Measurements from ENCODE around the gene ESR2.
A peak's percentile ranks its signal among the peaks of the same experiment; 100 is the strongest.

The ESR2 gene

GRCh38 chr14:64112867-64113678 lies 181.1 kb downstream of the ESR2 start:
- no peaks in the 10 kb centered on the region for H3K9me3 ChIP-seq (ENCODE audit: control insufficient read depth in 5 of 5, low read length in 5 of 5)
- H3K4me3 ChIP-seq (ENCODE audit: low read depth in 1 of 5, low read length in 5 of 5) = peak overlapping the region in 3 of 5 donors; percentile 25 to 51 (median 40)
- peak overlapping the region; percentile 75 for H3K27ac ChIP-seq (ENCODE audit: low read depth, low read length)
- peak overlapping the region in 1 of 5 donors; percentile 59 for H3K9ac ChIP-seq (ENCODE audit: low read length in 5 of 5)
- peaks cover 0 to 37% (median 19%) of the 10 kb centered on the region in 5 donors for H3K4me1 ChIP-seq (ENCODE audit: control insufficient read depth in 5 of 5, insufficient read depth in 5 of 5, low read length in 5 of 5)
- peaks cover 0 to 39% (median 20%) of the 10 kb centered on the region in 5 donors for H3K36me3 ChIP-seq (ENCODE audit: control insufficient read depth in 5 of 5, insufficient read depth in 5 of 5, low read length in 5 of 5)
- H3K27me3 ChIP-seq (ENCODE audit: control insufficient read depth in 5 of 5, insufficient read depth in 4 of 5, low read length in 5 of 5) = no peaks in the 10 kb centered on the region

GRCh38 chr14:64110802-64111201 lies 183.4 kb downstream of the ESR2 start:
- no peaks in the 10 kb centered on the region for H3K9me3 ChIP-seq (ENCODE audit: control insufficient read depth in 5 of 5, low read length in 5 of 5)
- H3K27ac ChIP-seq (ENCODE audit: low read depth, low read length) = no peak overlapping the region
- peaks cover 0 to 37% (median 19%) of the 10 kb centered on the region in 5 donors for H3K4me1 ChIP-seq (ENCODE audit: control insufficient read depth in 5 of 5, insufficient read depth in 5 of 5, low read length in 5 of 5)
- no peak overlapping the region for H3K4me3 ChIP-seq (ENCODE audit: low read depth in 1 of 5, low read length in 5 of 5)
- no peaks in the 10 kb centered on the region for H3K27me3 ChIP-seq (ENCODE audit: control insufficient read depth in 5 of 5, insufficient read depth in 4 of 5, low read length in 5 of 5)
- peaks cover 0 to 45% (median 26%) of the 10 kb centered on the region in 5 donors for H3K36me3 ChIP-seq (ENCODE audit: control insufficient read depth in 5 of 5, insufficient read depth in 5 of 5, low read length in 5 of 5)
- H3K9ac ChIP-seq (ENCODE audit: low read length in 5 of 5) = no peak overlapping the region

GRCh38 chr14:64109819-64110554 lies 184.2 kb downstream of the ESR2 start:
- H3K4me3 ChIP-seq (ENCODE audit: low read depth in 1 of 5, low read length in 5 of 5) = no peak overlapping the region
- peaks cover 0 to 37% (median 17%) of the 10 kb centered on the region in 5 donors for H3K4me1 ChIP-seq (ENCODE audit: control insufficient read depth in 5 of 5, insufficient read depth in 5 of 5, low read length in 5 of 5)
- no peak overlapping the region for H3K27ac ChIP-seq (ENCODE audit: low read depth, low read length)
- H3K9ac ChIP-seq (ENCODE audit: low read length in 5 of 5) = no peak overlapping the region
- H3K36me3 ChIP-seq (ENCODE audit: control insufficient read depth in 5 of 5, insufficient read depth in 5 of 5, low read length in 5 of 5) = peaks cover 4 to 48% (median 22%) of the 10 kb centered on the region in 5 donors
- no peaks in the 10 kb centered on the region for H3K27me3 ChIP-seq (ENCODE audit: control insufficient read depth in 5 of 5, insufficient read depth in 4 of 5, low read length in 5 of 5)
- H3K9me3 ChIP-seq (ENCODE audit: control insufficient read depth in 5 of 5, low read length in 5 of 5) = no peaks in the 10 kb centered on the region

- peaks cover 4 to 46% (median 24%) of the 10 kb centered on the region in 5 donors for H3K36me3 ChIP-seq (ENCODE audit: control insufficient read depth in 5 of 5, insufficient read depth in 5 of 5, low read length in 5 of 5)
- no peaks in the 10 kb centered on the region for H3K9me3 ChIP-seq (ENCODE audit: control insufficient read depth in 5 of 5, low read length in 5 of 5)
- no peak overlapping the region for H3K4me3 ChIP-seq (ENCODE audit: low read depth in 1 of 5, low read length in 5 of 5)
- no peak overlapping the region for H3K27ac ChIP-seq (ENCODE audit: low read depth, low read length)
- H3K27me3 ChIP-seq (ENCODE audit: control insufficient read depth in 5 of 5, insufficient read depth in 4 of 5, low read length in 5 of 5) = no peaks in the 10 kb centered on the region
- no peak overlapping the region for H3K9ac ChIP-seq (ENCODE audit: low read length in 5 of 5)
- H3K4me1 ChIP-seq (ENCODE audit: control insufficient read depth in 5 of 5, insufficient read depth in 5 of 5, low read length in 5 of 5) = peaks cover 0 to 13% (median 0%) of the 10 kb centered on the region in 5 donors
These were observed 186.7 kb downstream of the ESR2 start for GRCh38 chr14:64107438-64107837.

GRCh38 chr14:64098120-64098519 lies 196.1 kb downstream of the ESR2 start:
- H3K36me3 ChIP-seq (ENCODE audit: control insufficient read depth in 5 of 5, insufficient read depth in 5 of 5, low read length in 5 of 5) = peaks cover 8 to 43% (median 37%) of the 10 kb centered on the region in 5 donors
- H3K27me3 ChIP-seq (ENCODE audit: control insufficient read depth in 5 of 5, insufficient read depth in 4 of 5, low read length in 5 of 5) = no peaks in the 10 kb centered on the region

GRCh38 chr14:64095620-64096019 lies 198.6 kb downstream of the ESR2 start:
- Histone ChIP-seq H3K27ac (ENCODE audit: low read depth, low read length) (no peak overlapping the region), H3K36me3 (ENCODE audit: control insufficient read depth in 5 of 5, insufficient read depth in 5 of 5, low read length in 5 of 5) (peaks cover 11 to 48% (median 37%) of the 10 kb centered on the region in 5 donors), H3K4me1 (ENCODE audit: control insufficient read depth in 5 of 5, insufficient read depth in 5 of 5, low read length in 5 of 5) (no peaks in the 10 kb centered on the region), H3K9me3 (ENCODE audit: control insufficient read depth in 5 of 5, low read length in 5 of 5) (no peaks in the 10 kb centered on the region), H3K27me3 (ENCODE audit: control insufficient read depth in 5 of 5, insufficient read depth in 4 of 5, low read length in 5 of 5) (no peaks in the 10 kb centered on the region), H3K4me3 (ENCODE audit: low read depth in 1 of 5, low read length in 5 of 5) (no peak overlapping the region), H3K9ac (ENCODE audit: low read length in 5 of 5) (no peak overlapping the region)

More at GRCh38 chr14:64098120-64098519, 196.1 kb downstream of the ESR2 start:
- Histone ChIP-seq H3K4me3 (ENCODE audit: low read depth in 1 of 5, low read length in 5 of 5) (no peak overlapping the region), H3K9me3 (ENCODE audit: control insufficient read depth in 5 of 5, low read length in 5 of 5) (no peaks in the 10 kb centered on the region), H3K4me1 (ENCODE audit: control insufficient read depth in 5 of 5, insufficient read depth in 5 of 5, low read length in 5 of 5) (no peaks in the 10 kb centered on the region), H3K9ac (ENCODE audit: low read length in 5 of 5) (no peak overlapping the region), H3K27ac (ENCODE audit: low read depth, low read length) (no peak overlapping the region)

- Histone ChIP-seq H3K4me1 (ENCODE audit: control insufficient read depth in 5 of 5, insufficient read depth in 5 of 5, low read length in 5 of 5) (no peaks in the 10 kb centered on the region), H3K9ac (ENCODE audit: low read length in 5 of 5) (no peak overlapping the region), H3K9me3 (ENCODE audit: control insufficient read depth in 5 of 5, low read length in 5 of 5) (no peaks in the 10 kb centered on the region), H3K27ac (ENCODE audit: low read depth, low read length) (no peak overlapping the region), H3K27me3 (ENCODE audit: control insufficient read depth in 5 of 5, insufficient read depth in 4 of 5, low read length in 5 of 5) (no peaks in the 10 kb centered on the region), H3K36me3 (ENCODE audit: control insufficient read depth in 5 of 5, insufficient read depth in 5 of 5, low read length in 5 of 5) (peaks cover 7 to 46% (median 32%) of the 10 kb centered on the region in 5 donors), H3K4me3 (ENCODE audit: low read depth in 1 of 5, low read length in 5 of 5) (no peak overlapping the region)
These were observed 201.2 kb downstream of the ESR2 start for GRCh38 chr14:64092940-64093339.

- Histone ChIP-seq H3K9ac (ENCODE audit: low read length in 5 of 5) (no peak overlapping the region), H3K4me3 (ENCODE audit: low read depth in 1 of 5, low read length in 5 of 5) (no peak overlapping the region), H3K27ac (ENCODE audit: low read depth, low read length) (no peak overlapping the region), H3K9me3 (ENCODE audit: control insufficient read depth in 5 of 5, low read length in 5 of 5) (no peaks in the 10 kb centered on the region), H3K27me3 (ENCODE audit: control insufficient read depth in 5 of 5, insufficient read depth in 4 of 5, low read length in 5 of 5) (no peaks in the 10 kb centered on the region), H3K36me3 (ENCODE audit: control insufficient read depth in 5 of 5, insufficient read depth in 5 of 5, low read length in 5 of 5) (peaks cover 2 to 43% (median 29%) of the 10 kb centered on the region in 5 donors), H3K4me1 (ENCODE audit: control insufficient read depth in 5 of 5, insufficient read depth in 5 of 5, low read length in 5 of 5) (no peaks in the 10 kb centered on the region)
These were observed 201.8 kb downstream of the ESR2 start for GRCh38 chr14:64092338-64092737.

- Histone ChIP-seq H3K4me1 (ENCODE audit: control insufficient read depth in 5 of 5, insufficient read depth in 5 of 5, low read length in 5 of 5) (no peaks in the 10 kb centered on the region), H3K9me3 (ENCODE audit: control insufficient read depth in 5 of 5, low read length in 5 of 5) (no peaks in the 10 kb centered on the region), H3K36me3 (ENCODE audit: control insufficient read depth in 5 of 5, insufficient read depth in 5 of 5, low read length in 5 of 5) (peaks cover 2 to 35% (median 24%) of the 10 kb centered on the region in 5 donors), H3K4me3 (ENCODE audit: low read depth in 1 of 5, low read length in 5 of 5) (no peak overlapping the region), H3K9ac (ENCODE audit: low read length in 5 of 5) (no peak overlapping the region), H3K27me3 (ENCODE audit: control insufficient read depth in 5 of 5, insufficient read depth in 4 of 5, low read length in 5 of 5) (no peaks in the 10 kb centered on the region), H3K27ac (ENCODE audit: low read depth, low read length) (no peak overlapping the region)
These were observed 203.0 kb downstream of the ESR2 start for GRCh38 chr14:64091217-64091616.

- Histone ChIP-seq H3K36me3 (ENCODE audit: control insufficient read depth in 5 of 5, insufficient read depth in 5 of 5, low read length in 5 of 5) (peaks cover 2 to 32% (median 24%) of the 10 kb centered on the region in 5 donors), H3K4me1 (ENCODE audit: control insufficient read depth in 5 of 5, insufficient read depth in 5 of 5, low read length in 5 of 5) (no peaks in the 10 kb centered on the region), H3K9me3 (ENCODE audit: control insufficient read depth in 5 of 5, low read length in 5 of 5) (no peaks in the 10 kb centered on the region), H3K27me3 (ENCODE audit: control insufficient read depth in 5 of 5, insufficient read depth in 4 of 5, low read length in 5 of 5) (no peaks in the 10 kb centered on the region), H3K4me3 (ENCODE audit: low read depth in 1 of 5, low read length in 5 of 5) (no peak overlapping the region), H3K9ac (ENCODE audit: low read length in 5 of 5) (no peak overlapping the region), H3K27ac (ENCODE audit: low read depth, low read length) (no peak overlapping the region)
These were observed 204.3 kb downstream of the ESR2 start for GRCh38 chr14:64089920-64090319.

Data from subcutaneous abdominal adipose tissue (tissue), 5 donors.